GM12878 (cell line): ENCODE data around the gene TK1. TPM values are rescaled to one million over a fixed set of nuclear protein-coding genes. Genes with fewer than 3 reads are reported as not detected.
A peak's percentile ranks its signal among the peaks of the same experiment; 100 is the strongest.

Experiments
- ATAC-seq: fragments of 200-7000 bp; cut with Tn5 transposase; 3 replicates; pipeline ENCODE4 v1.9.1; 2020; ENCODE audit warnings: mild to moderate bottlenecking, moderate library complexity
- BruUV-seq: library from RNA; stranded (reverse); fragments of 400-500 nt; replicated peaks from 2 replicates; lab custom pipeline; 2021; lab: Mats Ljungman, UMichigan
- CTCF ChIA-PET: fragments of 300-600 bp; sonication (Branson Sonifier 250); formaldehyde crosslinking; extraction: SDS; loops from one replicate; lab custom pipeline; 2021; ENCODE audit warnings: inconsistent platforms; lab: Yijun Ruan, JAX
- POLR2A ChIA-PET: fragments of 350-600 bp; formaldehyde crosslinking; extraction: SDS; loops from one replicate; lab custom pipeline; 2021; ENCODE audit warnings: inconsistent platforms; lab: Charles Lee
- RAD21 ChIA-PET: fragments of 300-600 bp; sonication (Branson Sonifier 250); formaldehyde crosslinking; loops from one replicate; lab custom pipeline; 2023; ENCODE audit warnings: antibody characterized with exemption; ENCODE audit not compliant: unreplicated experiment; lab: Charles Lee
- SMC1A ChIA-PET: fragments of 300-600 bp; sonication (Branson Sonifier 250); formaldehyde crosslinking; loops from one replicate; lab custom pipeline; 2023; ENCODE audit not compliant: unreplicated experiment, uncharacterized antibody; lab: Charles Lee
- DNase-seq: peaks from one replicate; pipeline ENCODE4 v3.0.0-alpha.2; 2011; ENCODE audit warnings: low read depth, low spot score
- FAIRE-seq: peaks from 3 replicates; lab custom pipeline; 2011; peaks lifted over from hg19 to GRCh38; lab: Jason Lieb, UNC
- H2AFZ ChIP-seq: 2 replicates; pipeline ENCODE4 v1.6.0; 2011; ENCODE audit warnings: low read depth, low read length, control low read depth; ENCODE audit not compliant: control insufficient read depth
- H3K27ac ChIP-seq: 2 replicates; pipeline ENCODE4 v1.5.1; 2011; ENCODE audit warnings: control low read depth; ENCODE audit not compliant: control insufficient read depth, insufficient read depth
- H3K27me3 ChIP-seq, 2 experiments: replicated peaks in 1 of 2; 2 replicates each; pipeline versions ENCODE4 v1.6.0 to v1.6.1; 2011; ENCODE audit warnings: low read length in 1 of 2; ENCODE audit not compliant: control insufficient read depth in 2 of 2, insufficient read depth in 2 of 2
- H3K36me3 ChIP-seq, 2 experiments: 2 replicates each; pipeline ENCODE4 v1.5.1; 2011; ENCODE audit warnings: low read length in 1 of 2; ENCODE audit not compliant: control insufficient read depth in 2 of 2, insufficient read depth in 2 of 2
- H3K4me1 ChIP-seq: 2 replicates; pipeline ENCODE4 v1.6.1; 2011; ENCODE audit warnings: mild to moderate bottlenecking, low read length, moderate library complexity, mixed read lengths; ENCODE audit not compliant: control insufficient read depth, insufficient read depth
- H3K4me2 ChIP-seq: 2 replicates; pipeline ENCODE4 v1.6.0; 2011; ENCODE audit warnings: control low read depth; ENCODE audit not compliant: control insufficient read depth, insufficient read depth
- H3K4me3 ChIP-seq: fragments of 200-600 bp; sonication (generic); 2 replicates; pipeline ENCODE4 v1.5.1; 2016
- H3K79me2 ChIP-seq: 2 replicates; pipeline ENCODE4 v1.6.0; 2011; ENCODE audit warnings: low read length; ENCODE audit not compliant: control insufficient read depth, insufficient read depth
- H3K9ac ChIP-seq: 2 replicates; pipeline ENCODE4 v1.8.0; 2011; ENCODE audit warnings: low read length, control low read depth, mixed read lengths; ENCODE audit not compliant: control insufficient read depth, insufficient read depth
- H3K9me3 ChIP-seq: replicated peaks from 3 replicates; pipeline ENCODE4 v1.5.1; 2011; ENCODE audit warnings: mild to moderate bottlenecking, low read length; ENCODE audit not compliant: control insufficient read depth, insufficient read depth
- H4K20me1 ChIP-seq: 2 replicates; pipeline ENCODE4 v1.6.0; 2011; ENCODE audit not compliant: control insufficient read depth, insufficient read depth
- BRCA1 ChIP-seq: IDR thresholded peaks from 2 replicates; pipeline ENCODE4 v1.6.1; 2011; ENCODE audit warnings: low read depth, low read length, improper control_type of control experiment
- LARP7 ChIP-seq: fragments of 450-650 bp; IDR thresholded peaks from 2 replicates; pipeline ENCODE4 v1.6.1; 2017; ENCODE audit warnings: mild to moderate bottlenecking
- MEF2B ChIP-seq: fragments of 450-650 bp; IDR thresholded peaks from 2 replicates; pipeline ENCODE4 v1.6.1; 2018; ENCODE audit warnings: mild to moderate bottlenecking, moderate library complexity; ENCODE audit not compliant: partially characterized antibody, poor library complexity, severe bottlenecking
- PAX5 ChIP-seq: IDR thresholded peaks from 2 replicates; pipeline ENCODE4 v1.6.1; 2011; ENCODE audit warnings: low read depth, low read length, borderline replicate concordance
- RAD21 ChIP-seq: IDR thresholded peaks from 2 replicates; pipeline ENCODE4 v1.6.1; 2011; ENCODE audit warnings: mild to moderate bottlenecking, low read depth, low read length, moderate library complexity; ENCODE audit not compliant: insufficient read depth
- SREBF1 ChIP-seq: IDR thresholded peaks from 2 replicates; pipeline ENCODE4 v1.6.1; 2012; ENCODE audit warnings: mild to moderate bottlenecking, low read length
- WGBS: methylation state at CpG from one replicate; pipeline ENCODE4 v1.1.6; 2016; ENCODE audit warnings: low lambda C conversion rate; ENCODE audit not compliant: insufficient replicate concordance, insufficient coverage; ENCODE audit errors: missing lambda C conversion rate; 5-methylcytosine and 5-hydroxymethylcytosine counted together
- in situ Hi-C: fragments of 300-500 bp; cut with MboI; formaldehyde crosslinking; loops from 9 replicates; pipeline ENCODE4 v1.14.3; 2018; ENCODE audit warnings: mixed read lengths
- intact Hi-C: fragments of 100-400 bp; cut with micrococcal nuclease; formaldehyde crosslinking; loops from one replicate; pipeline ENCODE4 v1.14.2; 2022; ENCODE audit not compliant: unreplicated experiment
- polyA plus RNA-seq, 11 experiments: library from polyadenylated mRNA; depleted of rRNA in 4 of 11; unstranded in 6 of 11; stranded (reverse) in 5 of 11; fragments of >200 nt; fragmentation: Nextera tagmentation in 4 of 11; fragmentation: Illumina TruSeq in 1 of 11; extraction: Ambion mirVana in 4 of 11; extraction: Trizol in 1 of 11; gene quantifications; 1 replicate in 1 of 11; 2 replicates in 10 of 11; pipeline versions ENCODE4 v1.2.1 to v1.2.3, GENCODE V29; 2011 to 2016; ENCODE audit warnings: inconsistent platforms in 2 of 11, missing spikeins in 2 of 11, low read depth in 1 of 11
- total RNA-seq, 4 experiments: library from RNA; depleted of rRNA in 3 of 4; stranded (reverse); fragments of >200 nt in 3 of 4; fragmentation: Illumina TruSeq in 1 of 4; extraction: Trizol in 1 of 4; gene quantifications; 2 replicates each; pipeline versions ENCODE4 v1.2.1 to v1.2.3, GENCODE V29; 2013 to 2021
- TF ChIP-seq, protein P1 (sequence below): IDR thresholded peaks from 2 replicates; pipeline ENCODE4 v1.6.1; 2012; ENCODE audit warnings: low read depth, low read length, improper control_type of control experiment
- TF ChIP-seq, protein P2 (sequence below): fragments of 150-350 bp; IDR thresholded peaks from 2 replicates; pipeline ENCODE4 v1.6.1; 2016; ENCODE audit warnings: low read depth, low read length
- TF ChIP-seq, protein P3 (sequence below), 3 experiments: IDR thresholded peaks in 2 of 3; conservative IDR thresholded peaks in 1 of 3; 2 replicates each; pipeline ENCODE4 v1.5.1; 2011; ENCODE audit warnings: low read depth in 3 of 3, low read length in 3 of 3, mild to moderate bottlenecking in 3 of 3, control low read depth in 2 of 3, moderate library complexity in 2 of 3, inconsistent platforms in 1 of 3, mixed read lengths in 1 of 3; ENCODE audit not compliant: control insufficient read depth in 2 of 3, insufficient read depth in 1 of 3; ENCODE audit errors: extremely low read depth in 1 of 3

Gene TK1
- total and polyA plus RNA-seq, 10 of the 15 experiments (the other 5 are each of a cell fraction or from before 2014, with no cell fraction given): 4.6 to 175 (median 77.9) TPM

DNA sequence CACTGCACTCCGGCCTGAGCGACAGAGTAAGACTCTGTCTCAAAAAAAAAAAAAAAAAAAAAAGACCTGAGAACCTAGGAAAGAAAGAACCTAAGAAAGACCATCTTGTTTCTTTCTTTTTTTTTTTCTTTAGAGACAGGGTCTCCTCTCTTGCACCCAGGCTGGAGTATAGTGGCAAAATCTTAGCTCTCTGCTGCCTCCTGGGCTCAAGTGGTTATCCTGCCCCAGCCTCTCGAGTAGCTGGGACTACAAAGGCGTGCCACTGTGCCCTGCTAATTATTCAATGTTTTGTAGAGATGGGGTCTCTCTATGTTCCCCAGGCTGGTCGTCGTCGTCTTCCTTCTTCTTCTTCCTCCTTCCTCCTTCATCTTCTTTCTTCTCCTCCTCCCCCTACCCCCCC lies 19.4 kb upstream of the TK1 start:
- H2AFZ ChIP-seq: no peak overlapping the region
- H3K79me2 ChIP-seq: no peaks in the 10 kb centered on the region
- no peak overlapping the region for H3K9ac ChIP-seq
- ChIA-PET RAD21 (interaction anchor here (0.7 to 1.3 kb wide), 3 partner anchors 62 to 187 kb away, joined by 3 to 5 read pairs (median 4); no protein-coding TSS in a partner anchor), SMC1A (interaction anchor here (0.7 to 1.6 kb wide), 3 partner anchors 32 to 118 kb away, joined by 3 to 4 read pairs (median 3); no protein-coding TSS in a partner anchor), CTCF (interaction anchor here (0.9 to 1.6 kb wide), 2 partner anchors 13 to 186 kb away, joined by 3 to 7 read pairs; no protein-coding TSS in a partner anchor), POLR2A (interaction anchor here (0.7 to 1.0 kb wide), 3 partner anchors 25 to 84 kb away, joined by 3 to 7 read pairs (median 6); no protein-coding TSS in a partner anchor)
- no peak overlapping the region for H3K4me3 ChIP-seq
- no peaks in the 10 kb centered on the region for H4K20me1 ChIP-seq
- H3K4me1 ChIP-seq: no peaks in the 10 kb centered on the region
- 93% methylated on average over 5 of the region's 7 CpGs for WGBS
- no peak for FAIRE-seq
- in situ Hi-C loops: no loop called here
- intact Hi-C loops: no loop called here
- no peak overlapping the region for H3K27ac ChIP-seq
- no peaks in the 10 kb centered on the region for H3K27me3 ChIP-seq
- DNase-seq: no peak
- no TSS peak for BruUV-seq
- peaks cover 0 to 11% of the 10 kb centered on the region in 2 experiments; a peak in 3 of 4 replicates for H3K36me3 ChIP-seq
- ATAC-seq: peak; percentile 45; the same call in 2 of the 3 replicates
- no peak overlapping the region for H3K4me2 ChIP-seq
- no peaks in the 10 kb centered on the region for H3K9me3 ChIP-seq
- TF ChIP-seq RAD21: no peak
- no peak for TF ChIP-seq BRCA1
- TF ChIP-seq PAX5: no peak
- TF ChIP-seq, protein P1, sequence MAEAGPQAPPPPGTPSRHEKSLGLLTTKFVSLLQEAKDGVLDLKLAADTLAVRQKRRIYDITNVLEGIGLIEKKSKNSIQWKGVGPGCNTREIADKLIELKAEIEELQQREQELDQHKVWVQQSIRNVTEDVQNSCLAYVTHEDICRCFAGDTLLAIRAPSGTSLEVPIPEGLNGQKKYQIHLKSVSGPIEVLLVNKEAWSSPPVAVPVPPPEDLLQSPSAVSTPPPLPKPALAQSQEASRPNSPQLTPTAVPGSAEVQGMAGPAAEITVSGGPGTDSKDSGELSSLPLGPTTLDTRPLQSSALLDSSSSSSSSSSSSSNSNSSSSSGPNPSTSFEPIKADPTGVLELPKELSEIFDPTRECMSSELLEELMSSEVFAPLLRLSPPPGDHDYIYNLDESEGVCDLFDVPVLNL: no peak
- TF ChIP-seq LARP7: no peak
- TF ChIP-seq, protein P2, sequence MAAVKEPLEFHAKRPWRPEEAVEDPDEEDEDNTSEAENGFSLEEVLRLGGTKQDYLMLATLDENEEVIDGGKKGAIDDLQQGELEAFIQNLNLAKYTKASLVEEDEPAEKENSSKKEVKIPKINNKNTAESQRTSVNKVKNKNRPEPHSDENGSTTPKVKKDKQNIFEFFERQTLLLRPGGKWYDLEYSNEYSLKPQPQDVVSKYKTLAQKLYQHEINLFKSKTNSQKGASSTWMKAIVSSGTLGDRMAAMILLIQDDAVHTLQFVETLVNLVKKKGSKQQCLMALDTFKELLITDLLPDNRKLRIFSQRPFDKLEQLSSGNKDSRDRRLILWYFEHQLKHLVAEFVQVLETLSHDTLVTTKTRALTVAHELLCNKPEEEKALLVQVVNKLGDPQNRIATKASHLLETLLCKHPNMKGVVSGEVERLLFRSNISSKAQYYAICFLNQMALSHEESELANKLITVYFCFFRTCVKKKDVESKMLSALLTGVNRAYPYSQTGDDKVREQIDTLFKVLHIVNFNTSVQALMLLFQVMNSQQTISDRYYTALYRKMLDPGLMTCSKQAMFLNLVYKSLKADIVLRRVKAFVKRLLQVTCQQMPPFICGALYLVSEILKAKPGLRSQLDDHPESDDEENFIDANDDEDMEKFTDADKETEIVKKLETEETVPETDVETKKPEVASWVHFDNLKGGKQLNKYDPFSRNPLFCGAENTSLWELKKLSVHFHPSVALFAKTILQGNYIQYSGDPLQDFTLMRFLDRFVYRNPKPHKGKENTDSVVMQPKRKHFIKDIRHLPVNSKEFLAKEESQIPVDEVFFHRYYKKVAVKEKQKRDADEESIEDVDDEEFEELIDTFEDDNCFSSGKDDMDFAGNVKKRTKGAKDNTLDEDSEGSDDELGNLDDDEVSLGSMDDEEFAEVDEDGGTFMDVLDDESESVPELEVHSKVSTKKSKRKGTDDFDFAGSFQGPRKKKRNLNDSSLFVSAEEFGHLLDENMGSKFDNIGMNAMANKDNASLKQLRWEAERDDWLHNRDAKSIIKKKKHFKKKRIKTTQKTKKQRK: no peak
- no peak for TF ChIP-seq MEF2B
- TF ChIP-seq SREBF1: no peak
- TF ChIP-seq, protein P3, sequence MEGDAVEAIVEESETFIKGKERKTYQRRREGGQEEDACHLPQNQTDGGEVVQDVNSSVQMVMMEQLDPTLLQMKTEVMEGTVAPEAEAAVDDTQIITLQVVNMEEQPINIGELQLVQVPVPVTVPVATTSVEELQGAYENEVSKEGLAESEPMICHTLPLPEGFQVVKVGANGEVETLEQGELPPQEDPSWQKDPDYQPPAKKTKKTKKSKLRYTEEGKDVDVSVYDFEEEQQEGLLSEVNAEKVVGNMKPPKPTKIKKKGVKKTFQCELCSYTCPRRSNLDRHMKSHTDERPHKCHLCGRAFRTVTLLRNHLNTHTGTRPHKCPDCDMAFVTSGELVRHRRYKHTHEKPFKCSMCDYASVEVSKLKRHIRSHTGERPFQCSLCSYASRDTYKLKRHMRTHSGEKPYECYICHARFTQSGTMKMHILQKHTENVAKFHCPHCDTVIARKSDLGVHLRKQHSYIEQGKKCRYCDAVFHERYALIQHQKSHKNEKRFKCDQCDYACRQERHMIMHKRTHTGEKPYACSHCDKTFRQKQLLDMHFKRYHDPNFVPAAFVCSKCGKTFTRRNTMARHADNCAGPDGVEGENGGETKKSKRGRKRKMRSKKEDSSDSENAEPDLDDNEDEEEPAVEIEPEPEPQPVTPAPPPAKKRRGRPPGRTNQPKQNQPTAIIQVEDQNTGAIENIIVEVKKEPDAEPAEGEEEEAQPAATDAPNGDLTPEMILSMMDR (IDR thresholded peaks at IDR 0.05 in 2 of 3, conservative IDR thresholded peaks at IDR 0.05 in 1 of 3; ENCODE audit: control insufficient read depth in 2 of 3, extremely low read depth in 1 of 3, insufficient read depth in 1 of 3, low read depth in 3 of 3, low read length in 3 of 3): peak in 2 of 3 experiments; percentile 6 to 12; a peak in 1 of 6 replicates
